Measurements from ENCODE around the gene PYHIN1.

Gene PYHIN1

GRCh38 chr1:158961178-158961577 is 29.8 kb downstream of the PYHIN1 start:
- Histone ChIP-seq H3K4me3 (ENCODE audit: low read length) (no peak overlapping the region), H3K79me2 (ENCODE audit: control insufficient read depth, low read length) (no peaks in the 10 kb centered on the region), H3K4me1 (ENCODE audit: control insufficient read depth, low read length) (no peaks in the 10 kb centered on the region), H3K4me2 (ENCODE audit: low read length) (no peak overlapping the region), H3K36me3 (ENCODE audit: control insufficient read depth, low read length) (no peaks in the 10 kb centered on the region), H3K9me2 (replicated peaks; ENCODE audit: control insufficient read depth, low read length) (no peaks in the 10 kb centered on the region), H3K27ac (ENCODE audit: low read depth, low read length) (no peak overlapping the region), H4K20me1 (ENCODE audit: control insufficient read depth, insufficient read depth, low read depth, low read length) (no peaks in the 10 kb centered on the region), H3K9me3 (ENCODE audit: control insufficient read depth, insufficient read depth, low read length) (no peaks in the 10 kb centered on the region), H3F3A (ENCODE audit: control insufficient read depth, insufficient read depth) (no peaks in the 10 kb centered on the region), H3K27me3 (ENCODE audit: control insufficient read depth, low read length) (0 out of 2 replicates have a peak, but pooled peaks cover 5% of the 10 kb centered on the region)
- no peak for TF ChIP-seq EZH2phosphoT487 (IDR thresholded peaks at IDR 0.05; ENCODE audit: borderline replicate concordance, low read length)

DNA sequence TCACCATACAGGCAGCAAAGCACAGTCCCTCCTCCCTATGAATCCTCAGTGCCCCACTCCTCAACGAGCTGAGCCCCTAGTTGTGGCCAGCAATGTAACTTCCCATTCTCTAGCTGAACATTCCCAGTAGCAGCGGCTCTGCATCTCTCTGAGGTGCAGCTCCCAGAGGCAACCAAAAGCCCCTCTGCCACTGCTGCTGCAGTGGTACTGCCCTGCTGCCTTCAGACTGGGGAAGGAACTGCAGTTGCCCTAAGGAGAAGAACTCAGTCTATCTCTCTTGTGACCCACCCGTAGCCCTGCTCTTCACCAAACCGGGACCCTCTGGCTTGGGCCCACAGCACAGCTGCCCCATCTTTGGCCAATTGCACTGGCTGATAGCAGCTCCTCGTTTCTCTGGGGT is 31.6 kb downstream of the PYHIN1 start:
- Histone ChIP-seq H3K79me2 (ENCODE audit: control insufficient read depth, low read length) (no peaks in the 10 kb centered on the region), H3K4me2 (ENCODE audit: low read length) (no peak overlapping the region), H3K36me3 (ENCODE audit: control insufficient read depth, low read length) (no peaks in the 10 kb centered on the region), H3K9me3 (ENCODE audit: control insufficient read depth, insufficient read depth, low read length) (no peaks in the 10 kb centered on the region), H3K4me1 (ENCODE audit: control insufficient read depth, low read length) (no peaks in the 10 kb centered on the region), H3F3A (ENCODE audit: control insufficient read depth, insufficient read depth) (no peaks in the 10 kb centered on the region), H4K20me1 (ENCODE audit: control insufficient read depth, insufficient read depth, low read depth, low read length) (no peaks in the 10 kb centered on the region), H3K27ac (ENCODE audit: low read depth, low read length) (no peak overlapping the region), H3K9me2 (replicated peaks; ENCODE audit: control insufficient read depth, low read length) (no peaks in the 10 kb centered on the region), H3K4me3 (ENCODE audit: low read length) (no peak overlapping the region), H3K27me3 (ENCODE audit: control insufficient read depth, low read length) (peaks cover 7% of the 10 kb centered on the region; the same call in 1 of the 2 replicates)
- TF ChIP-seq, protein P1, sequence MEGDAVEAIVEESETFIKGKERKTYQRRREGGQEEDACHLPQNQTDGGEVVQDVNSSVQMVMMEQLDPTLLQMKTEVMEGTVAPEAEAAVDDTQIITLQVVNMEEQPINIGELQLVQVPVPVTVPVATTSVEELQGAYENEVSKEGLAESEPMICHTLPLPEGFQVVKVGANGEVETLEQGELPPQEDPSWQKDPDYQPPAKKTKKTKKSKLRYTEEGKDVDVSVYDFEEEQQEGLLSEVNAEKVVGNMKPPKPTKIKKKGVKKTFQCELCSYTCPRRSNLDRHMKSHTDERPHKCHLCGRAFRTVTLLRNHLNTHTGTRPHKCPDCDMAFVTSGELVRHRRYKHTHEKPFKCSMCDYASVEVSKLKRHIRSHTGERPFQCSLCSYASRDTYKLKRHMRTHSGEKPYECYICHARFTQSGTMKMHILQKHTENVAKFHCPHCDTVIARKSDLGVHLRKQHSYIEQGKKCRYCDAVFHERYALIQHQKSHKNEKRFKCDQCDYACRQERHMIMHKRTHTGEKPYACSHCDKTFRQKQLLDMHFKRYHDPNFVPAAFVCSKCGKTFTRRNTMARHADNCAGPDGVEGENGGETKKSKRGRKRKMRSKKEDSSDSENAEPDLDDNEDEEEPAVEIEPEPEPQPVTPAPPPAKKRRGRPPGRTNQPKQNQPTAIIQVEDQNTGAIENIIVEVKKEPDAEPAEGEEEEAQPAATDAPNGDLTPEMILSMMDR (IDR thresholded peaks at IDR 0.05; ENCODE audit: low read depth, low read length, poor library complexity, severe bottlenecking): no peak
- no peak for TF ChIP-seq EZH2phosphoT487 (IDR thresholded peaks at IDR 0.05; ENCODE audit: borderline replicate concordance, low read length)

DNA sequence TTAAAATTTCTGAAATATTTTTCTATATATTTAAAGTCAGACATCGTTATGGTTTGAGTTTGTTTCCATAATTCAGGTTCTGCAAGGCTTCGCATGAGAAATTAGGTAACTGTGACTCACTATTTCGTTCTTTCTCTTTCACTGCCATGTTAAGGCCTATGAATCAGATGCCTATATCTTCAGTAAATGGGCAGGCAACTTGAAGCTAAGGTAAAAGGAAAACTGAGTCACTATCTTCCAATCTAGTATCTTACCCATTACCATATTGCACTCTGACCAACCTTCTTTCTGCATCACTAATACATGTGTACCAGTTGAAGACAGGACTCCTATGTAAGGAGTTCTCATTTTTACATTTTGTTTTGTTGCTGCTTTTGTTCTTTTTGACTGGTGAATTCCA is 37.8 kb downstream of the PYHIN1 start:
- H3K27ac ChIP-seq (ENCODE audit: low read depth, low read length): no peak overlapping the region
- H3K27me3 ChIP-seq (ENCODE audit: control insufficient read depth, low read length): peaks cover 12% of the 10 kb centered on the region; the same call in 1 of the 2 replicates
- H3K36me3 ChIP-seq (ENCODE audit: control insufficient read depth, low read length): no peaks in the 10 kb centered on the region
- no peaks in the 10 kb centered on the region for H3F3A ChIP-seq (ENCODE audit: control insufficient read depth, insufficient read depth)
- no peak overlapping the region for H3K4me2 ChIP-seq (ENCODE audit: low read length)
- no peaks in the 10 kb centered on the region for H3K4me1 ChIP-seq (ENCODE audit: control insufficient read depth, low read length)
- no peak overlapping the region for H3K4me3 ChIP-seq (ENCODE audit: low read length)
- H4K20me1 ChIP-seq (ENCODE audit: control insufficient read depth, insufficient read depth, low read depth, low read length): no peaks in the 10 kb centered on the region
- no peaks in the 10 kb centered on the region for H3K79me2 ChIP-seq (ENCODE audit: control insufficient read depth, low read length)
- no peaks in the 10 kb centered on the region for H3K9me3 ChIP-seq (ENCODE audit: control insufficient read depth, insufficient read depth, low read length)
- TF ChIP-seq, protein P1 (IDR thresholded peaks at IDR 0.05; ENCODE audit: low read depth, low read length, poor library complexity, severe bottlenecking): no peak
- no peak for TF ChIP-seq EZH2phosphoT487 (IDR thresholded peaks at IDR 0.05; ENCODE audit: borderline replicate concordance, low read length)
- H3K9me2 ChIP-seq (replicated peaks; ENCODE audit: control insufficient read depth, low read length): no peaks in the 10 kb centered on the region

- Histone ChIP-seq H3K4me3 (ENCODE audit: low read length) (no peak overlapping the region), H3K9me2 (replicated peaks; ENCODE audit: control insufficient read depth, low read length) (no peaks in the 10 kb centered on the region), H3K4me2 (ENCODE audit: low read length) (no peak overlapping the region), H3K27me3 (ENCODE audit: control insufficient read depth, low read length) (peaks cover 12% of the 10 kb centered on the region; the same call in 1 of the 2 replicates), H3K9me3 (ENCODE audit: control insufficient read depth, insufficient read depth, low read length) (no peaks in the 10 kb centered on the region), H4K20me1 (ENCODE audit: control insufficient read depth, insufficient read depth, low read depth, low read length) (no peaks in the 10 kb centered on the region), H3K27ac (ENCODE audit: low read depth, low read length) (no peak overlapping the region), H3K4me1 (ENCODE audit: control insufficient read depth, low read length) (no peaks in the 10 kb centered on the region), H3K79me2 (ENCODE audit: control insufficient read depth, low read length) (no peaks in the 10 kb centered on the region), H3F3A (ENCODE audit: control insufficient read depth, insufficient read depth) (no peaks in the 10 kb centered on the region), H3K36me3 (ENCODE audit: control insufficient read depth, low read length) (no peaks in the 10 kb centered on the region)
- TF ChIP-seq, protein P1 (IDR thresholded peaks at IDR 0.05; ENCODE audit: low read depth, low read length, poor library complexity, severe bottlenecking): no peak
Measured at GRCh38 chr1:158969855-158970254, 38.5 kb downstream of the PYHIN1 start.

All from DOHH2 (cell line).